G401 (cell line): ENCODE results near the gene SFTPB. TPM values are rescaled to one million over a fixed set of nuclear protein-coding genes. Genes with fewer than 3 reads are reported as not detected.
"Not testable (repeated sequence)": the region's sequence is repeated elsewhere in the genome, so short reads cannot be mapped to it uniquely, and the experiment has no call there.

ENCODE experiments used
- DNase-seq: peaks from one replicate; pipeline ENCODE4 v3.0.0-alpha.2; 2015; ENCODE audit warnings: low spot score
- in situ Hi-C: cut with HindIII; loops from 2 replicates; pipeline ENCODE4 v1.10.0; 2016; ENCODE audit warnings: low sequenced_read_pairs, mixed read lengths
- total RNA-seq: library from RNA; depleted of rRNA; stranded (reverse); fragments of >200 nt; shearing (Covaris generic); gene quantifications from 2 replicates; pipeline ENCODE4 v1.2.3, GENCODE V29; 2014; rRNA removed

Gene SFTPB
- not detected in 2 replicates for total RNA-seq

DNA sequence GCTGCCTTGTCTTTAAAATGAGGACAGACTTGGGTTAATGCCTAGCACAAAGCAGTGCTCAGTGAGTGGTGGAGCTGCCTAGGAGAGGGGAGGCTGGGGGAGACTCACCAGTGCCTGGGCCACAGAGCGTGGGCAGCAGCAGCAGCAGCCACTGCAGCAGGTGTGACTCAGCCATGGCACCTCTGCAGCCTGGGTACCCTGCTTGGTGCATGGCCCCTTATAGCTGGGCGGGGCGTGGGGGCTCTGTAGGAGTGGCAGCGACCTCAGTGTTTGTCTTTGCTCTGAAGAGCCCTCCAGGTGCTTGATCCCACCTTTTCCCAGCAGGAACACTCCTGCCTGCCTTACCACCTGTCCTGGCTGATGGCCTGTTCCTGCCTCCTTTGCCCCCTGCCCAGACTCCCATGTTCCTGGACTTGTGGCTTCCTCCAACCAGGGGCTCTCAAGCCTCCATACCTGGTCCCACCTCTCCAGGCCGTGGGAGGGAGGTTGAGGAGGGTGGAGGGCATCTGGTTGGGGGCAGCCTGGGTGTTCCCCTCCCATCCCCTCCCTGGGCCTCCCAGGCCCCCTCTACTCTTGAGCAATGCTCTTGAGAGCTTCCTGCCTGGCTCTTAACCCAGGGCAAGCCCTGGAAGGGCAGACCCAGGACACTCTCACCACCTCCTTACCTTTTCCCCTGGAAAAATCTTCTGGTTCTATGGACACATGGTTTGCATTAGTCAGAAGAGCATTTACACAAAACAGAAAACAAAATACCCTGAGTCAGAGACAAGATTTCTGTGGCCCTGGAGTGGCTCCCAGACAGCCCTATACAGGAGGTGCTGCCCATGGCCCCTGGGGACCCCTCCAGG lies at the start of gene SFTPB:
Gene SFTPB (minus strand): TSS at position 191 of the 848 bp plus-strand sequence. CDS start 16 bp downstream, at position 175.
- in situ Hi-C loops: no loop called here
- DNase-seq: no peak

DNA sequence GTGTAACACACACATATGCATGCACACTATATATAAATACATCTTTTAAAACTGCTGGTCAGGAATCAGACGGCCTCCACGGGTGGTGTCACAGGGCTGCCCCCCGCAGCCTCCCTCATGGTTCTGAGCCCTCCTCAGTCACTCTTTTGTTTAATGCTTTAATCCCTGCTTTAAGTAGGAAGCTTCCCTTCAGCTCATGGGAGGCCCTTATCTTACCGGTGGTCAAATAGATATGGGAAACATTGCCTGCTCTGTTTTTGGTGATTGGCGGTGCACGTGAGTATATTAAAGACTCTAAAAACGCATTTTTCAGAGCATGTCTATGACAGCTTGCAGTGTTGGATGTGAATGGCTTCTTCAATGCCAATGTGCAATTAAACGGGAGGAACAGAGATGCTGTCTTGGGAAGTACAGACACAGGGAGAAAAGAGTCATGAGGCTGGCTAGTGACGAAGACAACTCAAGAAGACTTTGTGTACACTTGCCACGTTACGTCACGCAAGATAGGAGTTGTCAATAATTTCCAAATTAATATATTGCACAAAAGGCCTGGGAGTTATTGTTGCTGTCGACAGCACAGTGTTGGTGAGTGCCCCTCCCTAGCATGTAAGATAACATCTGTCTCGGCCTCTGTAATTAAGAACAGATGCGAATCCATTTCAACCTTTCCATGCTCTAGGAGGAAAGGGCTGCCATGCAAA lies 49.5 kb upstream of the SFTPB start:
- in situ Hi-C loops: loop anchor here (25.0 kb wide), 1 partner anchor 95 kb away; no protein-coding TSS in a partner anchor
- DNase-seq: no peak

DNA sequence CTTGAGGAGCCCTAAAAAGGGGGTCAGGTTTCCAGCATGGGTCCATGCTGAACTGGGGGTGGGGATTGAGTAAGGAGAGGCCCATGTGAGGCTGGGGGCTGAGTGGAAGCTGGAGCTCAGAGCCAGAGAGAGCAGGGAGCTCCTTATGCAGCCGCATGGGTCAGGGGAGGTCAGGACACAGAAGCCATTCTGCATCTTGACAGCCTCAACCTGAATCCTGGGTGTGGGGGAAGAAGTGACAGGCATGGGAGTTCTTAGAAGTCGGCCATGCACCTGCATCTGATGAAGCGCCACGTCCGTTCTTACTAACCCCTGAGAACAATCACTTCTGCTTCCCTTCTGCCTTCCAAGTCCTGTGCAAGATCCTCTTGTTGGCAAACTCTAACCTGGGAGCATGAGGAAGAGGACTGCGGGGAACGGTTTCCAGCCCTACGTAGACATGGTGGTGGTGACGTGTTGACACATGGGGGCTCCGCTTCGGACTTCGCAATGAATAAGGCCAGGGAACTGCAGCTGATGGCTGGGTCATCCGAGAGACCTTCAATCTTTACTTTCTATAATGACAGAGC lies 48.4 kb upstream of the SFTPB start:
- no peak for DNase-seq
- in situ Hi-C loops: loop anchor here (25.0 kb wide), 1 partner anchor 96 kb away; no protein-coding TSS in a partner anchor

- DNase-seq: no peak
- in situ Hi-C loops: loop anchor here (25.0 kb wide), 1 partner anchor 97 kb away; no protein-coding TSS in a partner anchor
Measured at GRCh38 chr2:85714841-85715240, 46.8 kb upstream of the SFTPB start.

- in situ Hi-C loops: loop anchor here (25.0 kb wide), 1 partner anchor 98 kb away; no protein-coding TSS in a partner anchor
- DNase-seq: not testable (repeated sequence)
Measured at GRCh38 chr2:85714421-85714820, 46.4 kb upstream of the SFTPB start.

GRCh38 chr2:85713836-85714235 lies 45.8 kb upstream of the SFTPB start:
- in situ Hi-C loops: loop anchor here (25.0 kb wide), 1 partner anchor 98 kb away; no protein-coding TSS in a partner anchor
- DNase-seq: no peak

DNA sequence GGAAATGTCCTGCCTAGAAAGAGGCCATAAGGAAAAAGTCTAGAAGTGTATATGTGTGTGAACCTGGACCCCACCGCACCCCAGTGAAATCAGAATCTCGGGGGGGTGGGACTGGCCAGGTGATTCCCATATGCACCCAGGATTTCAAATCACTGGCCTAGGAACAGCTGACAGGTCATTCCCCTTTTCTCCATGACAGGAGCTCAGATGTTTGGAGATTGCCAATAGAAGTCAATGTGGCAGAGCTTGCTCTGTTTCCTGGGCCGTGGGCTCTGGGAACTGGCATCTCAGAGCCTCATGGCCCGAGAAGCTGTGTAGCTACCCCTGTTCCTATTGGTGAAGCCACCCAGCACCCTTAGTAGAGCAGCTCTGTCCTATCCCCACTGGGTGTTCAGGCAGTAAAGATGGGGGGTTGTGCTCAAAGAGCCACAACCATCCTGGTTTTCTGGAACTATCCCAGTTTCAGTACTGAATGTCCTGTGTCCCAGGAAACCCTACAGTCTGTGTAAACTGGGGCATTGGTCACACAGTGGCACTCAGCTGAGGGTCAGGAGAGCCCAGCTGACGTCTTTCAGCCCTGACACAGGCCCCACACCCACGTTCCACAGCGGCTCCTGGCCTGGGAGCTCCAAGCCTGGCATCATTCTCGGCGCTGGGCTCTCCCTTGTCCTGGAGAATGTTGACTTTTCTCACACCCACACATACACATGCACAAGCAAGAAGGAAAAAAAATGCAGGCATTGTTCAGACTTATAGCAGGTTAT lies 45.0 kb upstream of the SFTPB start:
- DNase-seq: no peak
- in situ Hi-C loops: loop anchor here (25.0 kb wide), 1 partner anchor 99 kb away; no protein-coding TSS in a partner anchor

DNA sequence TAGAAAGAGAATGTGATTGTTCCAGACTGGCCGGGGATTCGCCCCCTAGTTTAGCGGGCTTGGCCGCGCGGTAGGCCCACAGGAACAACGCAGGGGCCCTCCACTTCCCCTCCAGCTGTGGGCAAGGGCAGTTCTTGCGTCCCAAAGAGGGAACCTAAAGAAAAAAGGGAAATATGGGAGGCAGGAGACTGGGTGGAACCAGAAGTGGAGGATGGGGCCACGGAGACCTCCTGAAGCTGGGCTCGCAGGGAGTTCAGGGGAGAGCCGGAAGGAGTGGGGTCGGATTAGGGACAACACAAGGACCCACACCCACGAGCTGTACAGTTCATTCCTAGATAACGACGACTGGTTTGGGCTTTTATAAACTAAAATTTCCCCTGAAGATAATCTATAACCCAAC lies 44.3 kb upstream of the SFTPB start:
- in situ Hi-C loops: loop anchor here (25.0 kb wide), 1 partner anchor 100 kb away; no protein-coding TSS in a partner anchor
- DNase-seq: no peak

DNA sequence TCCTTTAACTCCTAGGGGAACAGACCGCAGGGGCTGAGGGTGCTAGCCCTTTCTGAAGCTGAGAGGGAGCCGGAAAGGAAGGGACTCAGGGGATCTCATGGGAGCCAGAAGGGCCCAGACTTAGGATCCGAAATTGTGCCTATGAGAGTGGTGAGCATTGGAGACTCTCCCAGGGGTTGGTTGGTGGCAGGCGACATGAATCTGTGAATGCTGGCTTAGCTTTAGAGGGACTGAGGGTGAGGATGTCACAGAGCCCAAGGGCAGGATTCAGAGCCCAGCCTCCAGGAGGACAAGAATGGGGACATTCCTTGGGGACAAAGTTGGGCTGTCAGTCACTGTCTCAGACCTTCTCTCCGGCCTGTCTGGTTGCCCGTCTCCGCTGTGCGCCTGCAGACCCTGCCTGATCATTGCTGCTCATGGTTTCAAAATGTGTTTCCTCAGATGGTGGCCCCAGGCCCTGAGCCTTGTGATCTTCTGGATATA lies 43.6 kb upstream of the SFTPB start:
- in situ Hi-C loops: loop anchor here (25.0 kb wide), 1 partner anchor 101 kb away; no protein-coding TSS in a partner anchor

DNA sequence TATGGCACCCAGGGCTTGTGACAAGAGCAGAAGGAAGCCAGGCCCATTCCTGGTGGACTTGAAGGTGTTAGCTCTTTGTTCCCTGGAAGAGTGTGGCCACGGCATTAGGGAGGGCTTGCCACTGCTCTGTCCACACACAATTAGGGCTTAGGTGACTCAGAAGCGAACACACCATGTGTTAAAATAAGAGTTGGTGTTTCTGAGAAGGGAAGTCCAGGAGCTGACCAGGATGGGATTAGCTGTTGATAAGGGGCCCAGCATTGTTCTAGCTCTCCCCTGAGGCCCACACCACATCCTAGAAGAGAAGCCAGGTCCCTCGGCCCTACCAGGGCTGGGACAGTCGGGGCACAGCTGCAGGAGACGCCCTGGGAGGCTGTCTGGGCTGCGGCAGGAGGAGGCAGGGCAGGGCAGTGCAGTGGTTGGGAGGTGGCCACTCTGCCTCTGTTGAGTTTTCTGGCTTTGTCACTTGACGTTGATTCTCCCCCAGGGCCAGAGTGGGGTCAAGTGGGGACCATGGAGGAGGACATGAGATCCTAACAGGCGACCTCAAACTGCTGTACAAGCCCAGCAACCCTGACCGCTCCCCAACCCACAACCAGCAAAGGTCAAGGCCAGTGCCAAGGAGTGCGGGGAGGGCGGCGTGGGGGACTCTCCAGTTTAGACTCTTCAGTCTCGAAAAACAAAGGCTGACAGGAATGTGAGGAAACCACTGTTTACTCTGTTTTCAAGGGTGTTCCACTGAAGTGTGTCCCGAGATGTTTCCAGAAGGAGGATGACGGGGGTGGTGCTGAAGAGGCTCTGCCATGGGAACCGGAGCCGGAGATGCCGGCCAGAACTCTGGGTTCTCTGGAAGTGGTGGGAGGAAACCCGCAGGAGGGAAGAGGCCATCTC lies 42.9 kb upstream of the SFTPB start:
- in situ Hi-C loops: loop anchor here (25.0 kb wide), 1 partner anchor 101 kb away; no protein-coding TSS in a partner anchor
- DNase-seq: no peak

More for the DNA sequence above, 43.6 kb upstream of the SFTPB start:
- no peak for DNase-seq

GRCh38 chr2:85709401-85709811 lies 41.4 kb upstream of the SFTPB start:
- in situ Hi-C loops: loop anchor here (5.0 to 25.0 kb wide), 2 partner anchors 52 to 103 kb away; no protein-coding TSS in a partner anchor

GRCh38 chr2:85708641-85709040 lies 40.6 kb upstream of the SFTPB start:
- in situ Hi-C loops: loop anchor here (5.0 to 25.0 kb wide), 2 partner anchors 51 to 104 kb away; no protein-coding TSS in a partner anchor
- DNase-seq: no peak

More at GRCh38 chr2:85709401-85709811, 41.4 kb upstream of the SFTPB start:
- no peak for DNase-seq

DNA sequence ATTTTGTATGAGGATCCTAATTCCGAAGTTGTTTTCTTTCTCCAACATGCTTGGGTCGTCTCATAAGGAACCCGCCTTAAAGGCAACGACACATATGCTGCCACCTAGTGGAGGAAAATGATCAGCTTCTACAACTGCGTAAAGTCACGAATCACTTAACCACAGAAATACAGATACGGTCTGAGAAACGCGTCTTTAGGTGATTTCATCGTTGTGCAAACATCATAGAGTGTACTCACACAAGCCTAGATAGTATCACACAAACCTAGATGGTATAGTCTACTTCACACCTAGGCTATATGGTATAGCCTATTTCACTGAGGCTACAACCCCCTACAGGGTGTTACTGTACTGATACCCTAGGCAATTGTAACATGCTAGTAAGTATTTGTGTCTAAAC lies 39.3 kb upstream of the SFTPB start:
- DNase-seq: peak; percentile 79
- in situ Hi-C loops: loop anchor here (5.0 to 25.0 kb wide), 2 partner anchors 50 to 105 kb away; no protein-coding TSS in a partner anchor

- in situ Hi-C loops: loop anchor here (5.0 to 25.0 kb wide), 2 partner anchors 49 to 106 kb away; no protein-coding TSS in a partner anchor
- DNase-seq: no peak
Measured at GRCh38 chr2:85706599-85707296, 38.7 kb upstream of the SFTPB start.

DNA sequence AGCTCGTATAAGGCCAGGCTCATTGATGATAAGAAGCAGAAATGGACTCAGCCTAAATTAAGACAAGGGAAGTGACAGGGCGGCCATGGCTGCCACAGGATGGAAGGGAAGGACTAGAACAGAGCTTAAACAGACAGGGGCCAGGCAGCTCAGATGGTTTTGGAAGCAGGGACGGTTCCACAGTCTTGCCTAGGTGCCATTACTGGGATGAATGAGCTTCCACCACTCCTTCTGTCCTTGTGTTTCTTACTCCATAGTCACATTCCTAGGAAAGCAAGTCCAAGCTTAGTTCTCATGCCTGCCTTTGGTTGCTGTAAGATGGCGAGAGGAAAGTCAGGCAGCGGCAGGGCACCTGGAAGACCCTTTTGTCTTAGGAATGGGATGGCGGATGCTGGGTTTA lies 38.1 kb upstream of the SFTPB start:
- DNase-seq: no peak
- in situ Hi-C loops: loop anchor here (5.0 to 25.0 kb wide), 2 partner anchors 49 to 106 kb away; no protein-coding TSS in a partner anchor

DNA sequence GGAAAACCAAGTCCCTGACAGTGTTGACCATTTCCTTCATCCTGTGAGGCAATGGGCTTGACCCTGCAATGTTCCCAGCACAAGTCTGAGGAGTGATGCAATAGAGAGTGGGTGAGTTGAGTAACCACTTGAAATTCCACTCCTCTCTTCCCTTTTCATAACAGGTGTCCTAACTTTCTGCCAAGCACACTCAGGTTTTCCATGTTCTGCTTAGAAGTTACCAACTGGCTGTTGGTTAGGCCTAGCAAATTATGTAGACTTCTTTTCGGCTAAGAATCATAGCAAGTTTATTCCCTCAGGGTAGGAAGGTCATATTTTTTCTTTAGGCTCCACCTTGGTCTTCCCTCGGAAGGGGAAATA lies 37.7 kb upstream of the SFTPB start:
- DNase-seq: no peak
- in situ Hi-C loops: loop anchor here (5.0 to 25.0 kb wide), 2 partner anchors 48 to 107 kb away; no protein-coding TSS in a partner anchor
